ENCODE data around the gene CEP55.

The CEP55 gene

GRCh38 chr10:93501650-93502049, 5.2 kb downstream of the CEP55 start:
- no peaks in the 10 kb centered on the region for H3K27me3 ChIP-seq (ENCODE audit: insufficient read depth, poor library complexity, severe bottlenecking)
- no peak for DNase-seq (ENCODE audit: low read depth in 1 of 2, low spot score in 1 of 2)
- no peak overlapping the region for H3K27ac ChIP-seq (replicated peaks)
- TF ChIP-seq POLR2AphosphoS5 (IDR thresholded peaks at IDR 0.05; ENCODE audit: low read depth) (no peak), REST (IDR thresholded peaks at IDR 0.05; ENCODE audit: insufficient replicate concordance, low read depth) (no peak), SPI1 (IDR thresholded peaks at IDR 0.05; ENCODE audit: borderline replicate concordance, low read depth) (no peak)
- H3K4me3 ChIP-seq (replicated peaks; ENCODE audit: insufficient read depth, low read length): no peak overlapping the region

DNA sequence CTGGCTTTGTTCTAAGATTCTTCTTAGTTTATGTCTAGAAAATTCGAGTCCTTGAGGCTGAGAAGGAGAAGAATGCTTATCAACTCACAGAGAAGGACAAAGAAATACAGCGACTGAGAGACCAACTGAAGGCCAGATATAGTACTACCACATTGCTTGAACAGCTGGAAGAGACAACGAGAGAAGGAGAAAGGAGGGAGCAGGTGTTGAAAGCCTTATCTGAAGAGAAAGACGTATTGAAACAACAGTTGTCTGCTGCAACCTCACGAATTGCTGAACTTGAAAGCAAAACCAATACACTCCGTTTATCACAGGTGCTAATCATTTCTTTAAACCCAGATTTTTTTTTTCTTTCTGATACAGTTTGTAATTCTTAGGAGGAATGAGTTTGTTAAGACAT, 6.7 kb downstream of the CEP55 start:
- H3K4me3 ChIP-seq (replicated peaks; ENCODE audit: insufficient read depth, low read length): no peak overlapping the region
- H3K27me3 ChIP-seq (ENCODE audit: insufficient read depth, poor library complexity, severe bottlenecking): no peaks in the 10 kb centered on the region
- DNase-seq (ENCODE audit: low read depth in 1 of 2, low spot score in 1 of 2): no peak
- no peak for TF ChIP-seq SPI1 (IDR thresholded peaks at IDR 0.05; ENCODE audit: borderline replicate concordance, low read depth)
- no peak for TF ChIP-seq GABPA (IDR thresholded peaks at IDR 0.05; ENCODE audit: low read depth)
- TF ChIP-seq, protein P1, sequence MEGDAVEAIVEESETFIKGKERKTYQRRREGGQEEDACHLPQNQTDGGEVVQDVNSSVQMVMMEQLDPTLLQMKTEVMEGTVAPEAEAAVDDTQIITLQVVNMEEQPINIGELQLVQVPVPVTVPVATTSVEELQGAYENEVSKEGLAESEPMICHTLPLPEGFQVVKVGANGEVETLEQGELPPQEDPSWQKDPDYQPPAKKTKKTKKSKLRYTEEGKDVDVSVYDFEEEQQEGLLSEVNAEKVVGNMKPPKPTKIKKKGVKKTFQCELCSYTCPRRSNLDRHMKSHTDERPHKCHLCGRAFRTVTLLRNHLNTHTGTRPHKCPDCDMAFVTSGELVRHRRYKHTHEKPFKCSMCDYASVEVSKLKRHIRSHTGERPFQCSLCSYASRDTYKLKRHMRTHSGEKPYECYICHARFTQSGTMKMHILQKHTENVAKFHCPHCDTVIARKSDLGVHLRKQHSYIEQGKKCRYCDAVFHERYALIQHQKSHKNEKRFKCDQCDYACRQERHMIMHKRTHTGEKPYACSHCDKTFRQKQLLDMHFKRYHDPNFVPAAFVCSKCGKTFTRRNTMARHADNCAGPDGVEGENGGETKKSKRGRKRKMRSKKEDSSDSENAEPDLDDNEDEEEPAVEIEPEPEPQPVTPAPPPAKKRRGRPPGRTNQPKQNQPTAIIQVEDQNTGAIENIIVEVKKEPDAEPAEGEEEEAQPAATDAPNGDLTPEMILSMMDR (IDR thresholded peaks at IDR 0.05; ENCODE audit: insufficient read depth, low read length): no peak
- no peak for TF ChIP-seq POLR2AphosphoS5 (IDR thresholded peaks at IDR 0.05; ENCODE audit: low read depth)
- TF ChIP-seq REST (IDR thresholded peaks at IDR 0.05; ENCODE audit: insufficient replicate concordance, low read depth): no peak
- no peak overlapping the region for H3K27ac ChIP-seq (replicated peaks)

DNA sequence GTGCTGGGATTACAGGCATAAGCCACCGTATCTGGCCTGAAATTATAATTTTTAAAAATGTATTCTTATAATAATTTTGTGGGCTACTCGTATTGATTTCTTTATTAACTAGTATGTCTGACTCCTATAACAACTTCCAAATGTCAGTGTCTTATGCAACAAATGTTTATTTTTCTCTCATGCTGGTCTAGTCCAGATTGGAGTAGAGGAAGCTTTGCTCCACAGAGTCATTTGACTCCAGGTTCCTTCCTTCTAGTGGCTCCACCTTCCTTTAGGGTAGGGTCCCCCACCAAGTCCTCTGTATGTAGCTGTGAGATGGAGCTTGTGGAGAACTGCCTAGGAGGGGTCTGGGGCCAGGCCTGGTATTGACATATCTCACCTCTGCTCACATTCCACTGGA, 8.7 kb downstream of the CEP55 start:
- Histone ChIP-seq H3K27ac (replicated peaks) (no peak overlapping the region), H3K4me3 (replicated peaks; ENCODE audit: insufficient read depth, low read length) (no peak overlapping the region), H3K27me3 (ENCODE audit: insufficient read depth, poor library complexity, severe bottlenecking) (no peaks in the 10 kb centered on the region)
- DNase-seq (ENCODE audit: low read depth in 1 of 2, low spot score in 1 of 2): no peak
- TF ChIP-seq GABPA (IDR thresholded peaks at IDR 0.05; ENCODE audit: low read depth) (no peak), REST (IDR thresholded peaks at IDR 0.05; ENCODE audit: insufficient replicate concordance, low read depth) (no peak), SPI1 (IDR thresholded peaks at IDR 0.05; ENCODE audit: borderline replicate concordance, low read depth) (no peak)
- TF ChIP-seq, protein P1 (IDR thresholded peaks at IDR 0.05; ENCODE audit: insufficient read depth, low read length): no peak

GRCh38 chr10:93509816-93510215, 13.4 kb downstream of the CEP55 start:
- H3K27ac ChIP-seq (replicated peaks): no peak overlapping the region
- DNase-seq (ENCODE audit: low read depth in 1 of 2, low spot score in 1 of 2): no peak
- no peaks in the 10 kb centered on the region for H3K27me3 ChIP-seq (ENCODE audit: insufficient read depth, poor library complexity, severe bottlenecking)
- H3K4me3 ChIP-seq (replicated peaks; ENCODE audit: insufficient read depth, low read length): no peak overlapping the region
- no peak for TF ChIP-seq SPI1 (IDR thresholded peaks at IDR 0.05; ENCODE audit: borderline replicate concordance, low read depth)
- TF ChIP-seq REST (IDR thresholded peaks at IDR 0.05; ENCODE audit: insufficient replicate concordance, low read depth): no peak
- TF ChIP-seq POLR2AphosphoS5 (IDR thresholded peaks at IDR 0.05; ENCODE audit: low read depth): no peak
- TF ChIP-seq, protein P1 (IDR thresholded peaks at IDR 0.05; ENCODE audit: insufficient read depth, low read length): no peak
- no peak for TF ChIP-seq GABPA (IDR thresholded peaks at IDR 0.05; ENCODE audit: low read depth)

All from HL-60 (cell line).